NCI-H446 treated with DMSO at 0.1 percent for 48 hours (cell line): Measurements from ENCODE around the gene MB21D2.
"Not testable (repeated sequence)": the region's sequence is repeated elsewhere in the genome, so short reads cannot be mapped to it uniquely, and the experiment has no call there.

Experiments
- DNase-seq: peaks from one replicate; lab custom pipeline; 2025; lab: John Stamatoyannopoulos, UW

MB21D2 gene

GRCh38 chr3:192802957-192803899 is 114.4 kb downstream of the MB21D2 start:
- peak; percentile 42 for DNase-seq

GRCh38 chr3:192801985-192802384 is 115.7 kb downstream of the MB21D2 start:
- DNase-seq = no peak

- DNase-seq = no peak
These were observed 117.9 kb downstream of the MB21D2 start for GRCh38 chr3:192799721-192800120.

GRCh38 chr3:192795021-192795420 is 122.6 kb downstream of the MB21D2 start:
- no peak for DNase-seq

- DNase-seq = no peak
These were observed 123.4 kb downstream of the MB21D2 start for GRCh38 chr3:192794216-192794615.

GRCh38 chr3:192788816-192789515 is 128.7 kb downstream of the MB21D2 start:
- DNase-seq = not testable (repeated sequence)

- no peak for DNase-seq
These were observed 139.1 kb downstream of the MB21D2 start for GRCh38 chr3:192778508-192778907.

GRCh38 chr3:192774341-192774740 is 143.3 kb downstream of the MB21D2 start:
- DNase-seq = not testable (repeated sequence)

GRCh38 chr3:192772240-192772894 is 145.3 kb downstream of the MB21D2 start:
- no peak for DNase-seq

- DNase-seq = no peak
These were observed 159.0 kb downstream of the MB21D2 start for GRCh38 chr3:192758654-192759053.

- no peak for DNase-seq
These were observed 166.5 kb downstream of the MB21D2 start for GRCh38 chr3:192751148-192751547.

- no peak for DNase-seq
These were observed 167.5 kb downstream of the MB21D2 start for GRCh38 chr3:192750201-192750600.

- DNase-seq = no peak
These were observed 169.9 kb downstream of the MB21D2 start for GRCh38 chr3:192747746-192748145.

GRCh38 chr3:192747145-192747544 is 170.5 kb downstream of the MB21D2 start:
- DNase-seq = no peak
